K562 (cell line): ENCODE results near the gene AGRN. TPM values are rescaled to one million over a fixed set of nuclear protein-coding genes. Genes with fewer than 3 reads are reported as not detected.

Experiments used
- BCOR ChIP-seq: fragments of 450-650 bp; IDR thresholded peaks from 2 replicates; pipeline ENCODE4 v1.6.1; 2016
- EGR1 ChIP-seq: fragments of 450-650 bp; conservative IDR thresholded peaks from 2 replicates; pipeline ENCODE4 v1.6.1; 2017; ENCODE audit warnings: mild to moderate bottlenecking
- ESRRA ChIP-seq: fragments of 450-650 bp; IDR thresholded peaks from 2 replicates; pipeline ENCODE4 v1.6.1; 2014; ENCODE audit warnings: low read depth, mild to moderate bottlenecking, moderate library complexity, borderline replicate concordance
- HMGN3 ChIP-seq: IDR thresholded peaks from 2 replicates; pipeline ENCODE4 v1.6.1; 2011; ENCODE audit warnings: borderline replicate concordance, low read depth, mild to moderate bottlenecking, mixed read lengths, low read length; ENCODE audit not compliant: insufficient read length; ENCODE audit errors: extremely low read depth
- JUND ChIP-seq, 2 experiments: IDR thresholded peaks; 2 replicates in 1 of 2; 3 replicates in 1 of 2; pipeline ENCODE4 v1.6.1; 2011; ENCODE audit warnings: borderline replicate concordance in 2 of 2, low read depth in 2 of 2, low read length in 2 of 2, improper control_type of control experiment in 1 of 2, missing biosample characterization in 1 of 2, missing genetic modification characterization in 1 of 2, missing genetic modification reagents in 1 of 2
- KLF13 ChIP-seq: fragments of 450-650 bp; IDR thresholded peaks from 2 replicates; pipeline ENCODE4 v1.6.1; 2016; ENCODE audit warnings: missing genetic modification characterization, low read depth, mild to moderate bottlenecking, missing compliant biosample characterization, moderate library complexity, borderline replicate concordance
- MTA3 ChIP-seq: fragments of 450-650 bp; formaldehyde crosslinking; IDR thresholded peaks from 2 replicates; pipeline ENCODE4 v1.6.1; 2017; ENCODE audit warnings: mild to moderate bottlenecking, borderline replicate concordance
- NRF1 ChIP-seq, 2 experiments: fragments of 450-650 bp; IDR thresholded peaks in 1 of 2; conservative IDR thresholded peaks in 1 of 2; 2 replicates each; pipeline ENCODE4 v1.6.1; 2014; ENCODE audit warnings: mild to moderate bottlenecking in 2 of 2
- PHF20 ChIP-seq: fragments of 450-650 bp; IDR thresholded peaks from 2 replicates; pipeline ENCODE4 v1.6.1; 2018; ENCODE audit not compliant: partially characterized antibody
- PRPF4 ChIP-seq: fragments of 200-400 bp; formaldehyde crosslinking; IDR thresholded peaks from one replicate; pipeline ENCODE4 v1.6.1; 2017; ENCODE audit warnings: low read length, low read depth, mild to moderate bottlenecking; ENCODE audit not compliant: insufficient read depth, poor library complexity, severe bottlenecking
- RAD21 ChIP-seq, 2 experiments: fragments of 250-450 bp in 1 of 2; fragments of 450-650 bp in 1 of 2; sonication (Bioruptor Pico) in 1 of 2; formaldehyde crosslinking in 1 of 2; IDR thresholded peaks in 1 of 2; conservative IDR thresholded peaks in 1 of 2; 2 replicates each; pipeline versions ENCODE4 v1.4.0 to v1.8.0; 2020 to 2022; ENCODE audit warnings: mild to moderate bottlenecking in 2 of 2, moderate library complexity in 1 of 2
- RB1 ChIP-seq: fragments of 450-650 bp; IDR thresholded peaks from 2 replicates; pipeline ENCODE4 v1.6.1; 2017; ENCODE audit warnings: low read depth, mild to moderate bottlenecking
- RBBP5 ChIP-seq: fragments of 200-600 bp; sonication (generic); IDR thresholded peaks from 2 replicates; pipeline ENCODE4 v1.6.1; 2012; ENCODE audit warnings: borderline replicate concordance, mild to moderate bottlenecking, low read length, control low read depth, inconsistent platforms; ENCODE audit not compliant: insufficient read depth, poor library complexity, severe bottlenecking
- SAP30 ChIP-seq: fragments of 200-600 bp; sonication (generic); IDR thresholded peaks from 2 replicates; pipeline ENCODE4 v1.6.1; 2012; ENCODE audit warnings: borderline replicate concordance, low read depth, mild to moderate bottlenecking, moderate library complexity, low read length, control low read depth, inconsistent platforms; ENCODE audit not compliant: insufficient read depth, poor library complexity, severe bottlenecking
- TCF7L2 ChIP-seq: fragments of 150-350 bp; IDR thresholded peaks from 2 replicates; pipeline ENCODE4 v1.6.1; 2016; ENCODE audit warnings: low read depth, mild to moderate bottlenecking, low read length, moderate library complexity
- TEAD1 ChIP-seq, 2 experiments: fragments of 450-650 bp in 1 of 2; sonication (generic) in 1 of 2; formaldehyde crosslinking; IDR thresholded peaks; 2 replicates each; pipeline versions ENCODE4 v1.4.0 to v1.8.0; 2020 to 2022; ENCODE audit warnings: mild to moderate bottlenecking in 2 of 2, missing genetic modification reagents in 1 of 2
- YY1 ChIP-seq, 3 experiments: IDR thresholded peaks; 2 replicates each; pipeline ENCODE4 v1.6.1; 2011; ENCODE audit warnings: low read length in 2 of 3, mild to moderate bottlenecking in 2 of 3, moderate library complexity in 2 of 3, borderline replicate concordance in 1 of 3, control low read depth in 1 of 3, low read depth in 1 of 3; ENCODE audit not compliant: insufficient read depth in 3 of 3, insufficient replicate concordance in 2 of 3, control insufficient read depth in 1 of 3, insufficient read length in 1 of 3; ENCODE audit errors: extremely low read depth in 1 of 3
- ZNF644 ChIP-seq: fragments of 200-800 bp; sonication (Bioruptor generic); IDR thresholded peaks from 2 replicates; pipeline ENCODE4 v1.6.1; 2016; ENCODE audit warnings: low read depth, missing genetic modification characterization, missing compliant biosample characterization
- polyA plus RNA-seq, 8 experiments: library from polyadenylated mRNA; depleted of rRNA in 4 of 8; stranded (reverse) in 5 of 8; unstranded in 3 of 8; fragments of >200 nt; fragmentation: Nextera tagmentation in 2 of 8; fragmentation: Illumina TruSeq in 1 of 8; extraction: Ambion mirVana in 2 of 8; extraction: Trizol in 1 of 8; gene quantifications; 2 replicates each; pipeline versions ENCODE4 v1.2.1 to v1.2.3, GENCODE V29; 2011 to 2014; ENCODE audit warnings: inconsistent platforms in 1 of 8, missing spikeins in 1 of 8
- total RNA-seq, 7 experiments: library from RNA; depleted of rRNA in 6 of 7; stranded (reverse); fragments of >200 nt in 6 of 7; fragmentation: Illumina TruSeq in 2 of 7; extraction: Trizol in 2 of 7; gene quantifications; 2 replicates each; pipeline versions ENCODE4 v1.2.1 to v1.2.3, GENCODE V29; 2011 to 2021; ENCODE audit warnings: low replicate concordance in 1 of 7
- TF ChIP-seq, protein P1 (sequence below): sonication (generic); formaldehyde crosslinking; IDR thresholded peaks from 2 replicates; pipeline ENCODE4 v1.8.0; 2022; ENCODE audit warnings: mild to moderate bottlenecking, missing genetic modification reagents

Gene AGRN
- total and polyA plus RNA-seq, 9 of the 15 experiments (the other 6 are each of a cell fraction or from before 2014, with no cell fraction given) = 0.04 to 111 (median 18.1) TPM

DNA sequence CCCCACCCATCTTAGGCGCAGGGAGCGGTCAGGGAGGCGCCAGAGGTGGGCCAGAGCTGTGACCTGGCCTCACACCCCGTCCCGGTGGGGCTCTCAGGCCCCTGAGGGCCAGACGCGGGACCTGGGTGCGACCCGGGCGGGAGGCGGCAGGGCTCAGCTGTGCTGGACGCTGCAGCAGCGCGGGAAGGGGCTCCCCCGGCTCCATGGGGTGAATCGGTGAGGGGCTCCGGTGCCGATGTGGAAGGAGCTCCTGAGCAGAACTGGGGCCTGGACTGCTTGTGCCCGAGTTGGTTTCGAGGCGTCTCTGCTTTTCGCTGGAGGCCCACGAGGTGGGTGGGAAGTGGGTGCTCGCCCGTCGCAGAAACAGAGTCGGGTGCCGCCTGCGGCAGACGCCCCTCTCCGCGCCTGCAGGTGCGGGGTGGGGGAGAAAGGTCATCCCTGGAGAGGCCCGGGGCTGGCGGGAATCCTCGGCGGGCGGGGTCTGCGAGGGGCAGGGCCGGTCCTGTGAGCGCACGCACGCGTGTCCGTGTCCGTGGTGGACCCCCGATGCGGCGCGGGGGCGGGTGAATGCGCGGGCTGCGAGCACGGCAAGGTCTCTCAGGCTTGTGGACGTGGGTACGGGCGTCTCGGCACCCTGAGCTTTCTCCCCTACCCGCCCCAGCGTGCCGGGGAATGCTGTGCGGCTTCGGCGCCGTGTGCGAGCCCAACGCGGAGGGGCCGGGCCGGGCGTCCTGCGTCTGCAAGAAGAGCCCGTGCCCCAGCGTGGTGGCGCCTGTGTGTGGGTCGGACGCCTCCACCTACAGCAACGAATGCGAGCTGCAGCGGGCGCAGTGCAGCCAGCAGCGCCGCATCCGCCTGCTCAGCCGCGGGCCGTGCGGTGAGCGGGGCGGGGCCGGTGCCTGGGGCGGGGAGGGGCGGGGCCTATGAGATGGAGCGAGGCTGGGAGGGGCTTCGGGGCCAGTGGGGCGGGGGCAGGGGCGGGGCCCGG is 20.4 kb downstream of the AGRN start (continued):
- TF ChIP-seq YY1 (IDR thresholded peaks at IDR 0.05; ENCODE audit: borderline replicate concordance in 1 of 3, control insufficient read depth in 1 of 3, extremely low read depth in 1 of 3, insufficient read depth in 3 of 3, insufficient read length in 1 of 3, insufficient replicate concordance in 2 of 3, low read depth in 1 of 3, low read length in 2 of 3) = peak in 1 of 3 experiments; percentile 9
- no peak for TF ChIP-seq SAP30
- peak; percentile 49 for TF ChIP-seq BCOR
- peak in 1 of 2 experiments; percentile 48; a peak in 1 of 4 replicates for TF ChIP-seq TEAD1 (CRISPR knock-in tag; IDR thresholded peaks at IDR 0.05)
- TF ChIP-seq RBBP5 = peak; percentile 34
- TF ChIP-seq MTA3 = peak; percentile 82
- peak; percentile 41 for TF ChIP-seq PHF20
- TF ChIP-seq EGR1 = peak; percentile 57
- no peak for TF ChIP-seq ESRRA
- no peak for TF ChIP-seq ZNF644 (tag)
- peak; percentile 72; the same call in 1 of the 2 replicates for TF ChIP-seq KLF13
- peak; percentile 10 for TF ChIP-seq PRPF4
- no peak for TF ChIP-seq TCF7L2
- TF ChIP-seq, protein P1, sequence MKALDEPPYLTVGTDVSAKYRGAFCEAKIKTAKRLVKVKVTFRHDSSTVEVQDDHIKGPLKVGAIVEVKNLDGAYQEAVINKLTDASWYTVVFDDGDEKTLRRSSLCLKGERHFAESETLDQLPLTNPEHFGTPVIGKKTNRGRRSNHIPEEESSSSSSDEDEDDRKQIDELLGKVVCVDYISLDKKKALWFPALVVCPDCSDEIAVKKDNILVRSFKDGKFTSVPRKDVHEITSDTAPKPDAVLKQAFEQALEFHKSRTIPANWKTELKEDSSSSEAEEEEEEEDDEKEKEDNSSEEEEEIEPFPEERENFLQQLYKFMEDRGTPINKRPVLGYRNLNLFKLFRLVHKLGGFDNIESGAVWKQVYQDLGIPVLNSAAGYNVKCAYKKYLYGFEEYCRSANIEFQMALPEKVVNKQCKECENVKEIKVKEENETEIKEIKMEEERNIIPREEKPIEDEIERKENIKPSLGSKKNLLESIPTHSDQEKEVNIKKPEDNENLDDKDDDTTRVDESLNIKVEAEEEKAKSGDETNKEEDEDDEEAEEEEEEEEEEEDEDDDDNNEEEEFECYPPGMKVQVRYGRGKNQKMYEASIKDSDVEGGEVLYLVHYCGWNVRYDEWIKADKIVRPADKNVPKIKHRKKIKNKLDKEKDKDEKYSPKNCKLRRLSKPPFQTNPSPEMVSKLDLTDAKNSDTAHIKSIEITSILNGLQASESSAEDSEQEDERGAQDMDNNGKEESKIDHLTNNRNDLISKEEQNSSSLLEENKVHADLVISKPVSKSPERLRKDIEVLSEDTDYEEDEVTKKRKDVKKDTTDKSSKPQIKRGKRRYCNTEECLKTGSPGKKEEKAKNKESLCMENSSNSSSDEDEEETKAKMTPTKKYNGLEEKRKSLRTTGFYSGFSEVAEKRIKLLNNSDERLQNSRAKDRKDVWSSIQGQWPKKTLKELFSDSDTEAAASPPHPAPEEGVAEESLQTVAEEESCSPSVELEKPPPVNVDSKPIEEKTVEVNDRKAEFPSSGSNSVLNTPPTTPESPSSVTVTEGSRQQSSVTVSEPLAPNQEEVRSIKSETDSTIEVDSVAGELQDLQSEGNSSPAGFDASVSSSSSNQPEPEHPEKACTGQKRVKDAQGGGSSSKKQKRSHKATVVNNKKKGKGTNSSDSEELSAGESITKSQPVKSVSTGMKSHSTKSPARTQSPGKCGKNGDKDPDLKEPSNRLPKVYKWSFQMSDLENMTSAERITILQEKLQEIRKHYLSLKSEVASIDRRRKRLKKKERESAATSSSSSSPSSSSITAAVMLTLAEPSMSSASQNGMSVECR (CRISPR knock-in tag) = 0 out of 2 replicates have a peak, but pooled peaks have one; percentile 22
- TF ChIP-seq RAD21 (CRISPR knock-in tag; conservative IDR thresholded peaks at IDR 0.05 in 1 of 2, IDR thresholded peaks at IDR 0.05 in 1 of 2) = peak in 1 of 2 experiments; percentile 53; a peak in 3 of 4 replicates
- no peak for TF ChIP-seq JUND (IDR thresholded peaks at IDR 0.05; ENCODE audit: borderline replicate concordance, low read depth, low read length)
- TF ChIP-seq JUND (tag; IDR thresholded peaks at IDR 0.05; ENCODE audit: borderline replicate concordance, low read depth, low read length) = no peak; the same call in 2 of the 3 replicates
- TF ChIP-seq RB1 = peak; percentile 76
- TF ChIP-seq NRF1 (conservative IDR thresholded peaks at IDR 0.05 in 1 of 2, IDR thresholded peaks at IDR 0.05 in 1 of 2) = peak; percentile 71 to 75
- TF ChIP-seq HMGN3 = peak; percentile 77
